Type B pancreatic cell (in vitro differentiated cells): ENCODE data around the gene SCNN1G. TPM values are rescaled to one million over a fixed set of nuclear protein-coding genes. Genes with fewer than 3 reads are reported as not detected.

Experiments used
- DNase-seq: peaks from one replicate; pipeline ENCODE4 v3.0.0; 2021; ENCODE audit warnings: mixed read lengths; ENCODE audit not compliant: unreplicated experiment; ENCODE audit errors: extremely low spot score
- H3K27ac Mint-ChIP-seq: 2 replicates; pipeline ENCODE4 v1.8.0; 2021; ENCODE audit warnings: mild to moderate bottlenecking, mixed read lengths
- H3K27me3 Mint-ChIP-seq: 2 replicates; pipeline ENCODE4 v1.8.0; 2021; ENCODE audit warnings: mixed read lengths
- H3K36me3 Mint-ChIP-seq: 2 replicates; pipeline ENCODE4 v1.8.0; 2021; ENCODE audit warnings: mixed read lengths
- H3K4me1 Mint-ChIP-seq: one replicate; pipeline ENCODE4 v1.8.0; 2021; ENCODE audit warnings: mixed read lengths; ENCODE audit not compliant: unreplicated experiment
- H3K4me3 Mint-ChIP-seq: 2 replicates; pipeline ENCODE4 v1.8.0; 2021; ENCODE audit warnings: mild to moderate bottlenecking, mixed read lengths
- H3K9me3 Mint-ChIP-seq: 2 replicates; pipeline ENCODE4 v1.8.0; 2021; ENCODE audit warnings: mixed read lengths
- total RNA-seq: library from RNA; stranded (reverse); gene quantifications from 2 replicates; pipeline ENCODE4 v1.2.1, GENCODE V29; 2021; ENCODE audit warnings: low replicate concordance
- TF ChIP-seq, protein P1 (sequence below): fragments of 200-600 bp; sonication (generic); conservative IDR thresholded peaks from 2 replicates; pipeline ENCODE4 v1.5.0; 2021; ENCODE audit warnings: antibody characterized with exemption, mild to moderate bottlenecking

Gene SCNN1G
- total RNA-seq, 1 donor from 2014 or later: 1.3 TPM

DNA sequence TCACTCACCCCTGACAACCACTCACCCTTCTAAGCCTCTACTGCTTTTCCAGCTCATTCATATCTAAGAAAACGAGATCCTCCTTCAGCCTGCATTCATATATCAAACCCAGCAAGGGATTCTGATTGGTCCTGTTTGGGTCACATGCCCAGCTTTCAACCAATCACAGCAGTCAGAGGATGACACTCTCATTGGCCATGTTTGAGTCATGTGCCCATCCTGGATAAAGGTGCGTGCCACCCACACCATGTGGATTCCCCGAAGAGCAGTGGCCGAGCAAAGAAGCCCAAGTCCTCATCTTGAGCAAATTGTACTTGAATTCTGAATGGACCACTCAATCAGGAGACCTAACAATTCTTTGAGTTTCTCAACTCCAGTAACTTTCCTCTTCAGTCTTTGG is 45.0 kb downstream of the SCNN1G start:
- no peak for DNase-seq
- Mint-ChIP-seq H3K27ac (no peak overlapping the region), H3K27me3 (peaks cover 23% of the 10 kb centered on the region), H3K9me3 (no peaks in the 10 kb centered on the region), H3K36me3 (no peaks in the 10 kb centered on the region), H3K4me1 (no peaks in the 10 kb centered on the region), H3K4me3 (no peak overlapping the region)
- TF ChIP-seq, protein P1, sequence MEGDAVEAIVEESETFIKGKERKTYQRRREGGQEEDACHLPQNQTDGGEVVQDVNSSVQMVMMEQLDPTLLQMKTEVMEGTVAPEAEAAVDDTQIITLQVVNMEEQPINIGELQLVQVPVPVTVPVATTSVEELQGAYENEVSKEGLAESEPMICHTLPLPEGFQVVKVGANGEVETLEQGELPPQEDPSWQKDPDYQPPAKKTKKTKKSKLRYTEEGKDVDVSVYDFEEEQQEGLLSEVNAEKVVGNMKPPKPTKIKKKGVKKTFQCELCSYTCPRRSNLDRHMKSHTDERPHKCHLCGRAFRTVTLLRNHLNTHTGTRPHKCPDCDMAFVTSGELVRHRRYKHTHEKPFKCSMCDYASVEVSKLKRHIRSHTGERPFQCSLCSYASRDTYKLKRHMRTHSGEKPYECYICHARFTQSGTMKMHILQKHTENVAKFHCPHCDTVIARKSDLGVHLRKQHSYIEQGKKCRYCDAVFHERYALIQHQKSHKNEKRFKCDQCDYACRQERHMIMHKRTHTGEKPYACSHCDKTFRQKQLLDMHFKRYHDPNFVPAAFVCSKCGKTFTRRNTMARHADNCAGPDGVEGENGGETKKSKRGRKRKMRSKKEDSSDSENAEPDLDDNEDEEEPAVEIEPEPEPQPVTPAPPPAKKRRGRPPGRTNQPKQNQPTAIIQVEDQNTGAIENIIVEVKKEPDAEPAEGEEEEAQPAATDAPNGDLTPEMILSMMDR: no peak

DNA sequence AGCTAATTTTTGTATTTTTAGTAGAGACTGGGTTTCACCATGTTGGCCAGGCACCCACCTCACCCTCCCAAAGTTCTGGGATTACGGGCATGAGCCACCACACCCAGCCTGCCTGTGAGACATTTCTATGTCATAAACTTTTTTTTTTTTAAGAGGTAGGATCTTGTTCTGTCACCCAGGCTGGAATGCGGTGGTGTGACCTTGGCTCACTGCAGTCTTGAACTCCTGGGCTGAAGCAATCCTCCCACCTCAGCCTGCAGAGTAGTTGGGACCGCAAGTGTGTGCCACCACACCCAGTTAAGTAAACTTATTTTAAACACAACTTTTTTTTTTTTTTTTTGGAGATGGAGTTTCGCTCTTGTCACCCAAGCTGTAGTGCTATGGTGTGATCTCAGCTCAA is 47.2 kb downstream of the SCNN1G start:
- peaks cover 18% of the 10 kb centered on the region for H3K27me3 Mint-ChIP-seq
- DNase-seq: no peak
- H3K9me3 Mint-ChIP-seq: no peaks in the 10 kb centered on the region
- TF ChIP-seq, protein P1: no peak
- no peak overlapping the region for H3K4me3 Mint-ChIP-seq
- no peaks in the 10 kb centered on the region for H3K4me1 Mint-ChIP-seq
- H3K27ac Mint-ChIP-seq: no peak overlapping the region
- no peaks in the 10 kb centered on the region for H3K36me3 Mint-ChIP-seq

DNA sequence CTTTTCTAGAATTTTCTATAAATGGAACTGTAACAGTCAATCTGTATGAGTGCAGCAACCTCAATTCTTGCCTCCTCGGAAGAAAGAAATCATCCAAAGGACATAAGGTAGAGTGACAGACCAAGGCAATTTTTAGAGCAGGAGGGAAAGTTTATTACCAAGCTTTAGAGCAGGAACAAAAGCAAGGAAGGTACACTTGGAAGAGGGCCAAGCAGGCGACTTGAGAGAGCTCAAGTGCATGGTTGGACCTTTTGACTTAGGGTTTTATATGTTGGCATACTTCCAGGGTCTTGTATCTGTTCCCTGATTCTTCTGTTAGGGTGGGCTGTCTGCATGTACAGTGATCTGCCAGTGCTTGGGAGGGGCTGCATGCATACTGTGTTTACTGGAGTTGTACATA is 50.3 kb downstream of the SCNN1G start:
- Mint-ChIP-seq H3K9me3 (no peaks in the 10 kb centered on the region), H3K27ac (no peak overlapping the region), H3K4me3 (no peak overlapping the region), H3K36me3 (no peaks in the 10 kb centered on the region), H3K4me1 (no peaks in the 10 kb centered on the region), H3K27me3 (peaks cover 15% of the 10 kb centered on the region)
- TF ChIP-seq, protein P1: no peak
- no peak for DNase-seq

DNA sequence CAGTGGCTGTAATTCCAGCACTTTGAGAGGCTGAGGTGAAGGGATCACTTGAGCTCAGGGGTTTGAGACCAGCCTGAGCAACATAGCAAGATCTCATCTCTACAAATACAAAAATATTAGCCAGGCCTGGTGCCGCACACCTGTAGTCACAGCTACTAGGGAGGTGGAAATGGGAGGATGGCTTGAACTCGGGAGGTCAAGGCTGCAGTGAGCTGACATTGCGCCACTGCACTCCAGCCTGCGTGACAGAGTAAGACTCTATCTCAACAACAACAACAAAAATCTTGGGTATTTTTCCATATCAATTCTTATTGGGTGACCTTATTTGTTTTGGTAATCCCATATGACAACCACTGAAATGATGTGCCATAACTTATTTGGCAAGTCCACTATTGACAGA is 52.6 kb downstream of the SCNN1G start:
- H3K27me3 Mint-ChIP-seq: peaks cover 11% of the 10 kb centered on the region
- H3K4me3 Mint-ChIP-seq: no peak overlapping the region
- no peak for DNase-seq
- TF ChIP-seq, protein P1: no peak
- H3K4me1 Mint-ChIP-seq: no peaks in the 10 kb centered on the region
- no peak overlapping the region for H3K27ac Mint-ChIP-seq
- H3K36me3 Mint-ChIP-seq: no peaks in the 10 kb centered on the region
- no peaks in the 10 kb centered on the region for H3K9me3 Mint-ChIP-seq

DNA sequence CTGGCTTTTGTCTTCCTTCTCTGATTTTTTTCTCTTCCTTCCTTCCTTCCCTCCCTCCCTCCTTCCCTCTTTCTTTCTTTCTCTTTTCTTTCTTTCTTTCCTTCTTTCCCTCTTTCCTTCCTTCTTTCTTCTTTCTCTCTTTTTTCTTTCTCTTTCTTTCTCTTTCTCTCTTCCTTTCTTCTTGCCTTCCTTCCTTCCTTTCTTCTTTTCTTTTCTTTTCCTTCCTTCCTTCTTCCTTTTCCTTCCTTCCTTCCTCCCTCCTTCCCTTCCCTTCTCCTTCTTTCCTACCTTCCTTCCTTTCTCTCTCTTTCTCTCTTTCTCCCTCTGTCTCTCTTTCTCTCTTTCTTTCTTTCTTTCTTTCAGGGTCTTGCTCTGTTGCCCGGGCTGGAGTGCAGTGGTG is 54.4 kb downstream of the SCNN1G start:
- Mint-ChIP-seq H3K4me1 (no peaks in the 10 kb centered on the region), H3K9me3 (no peaks in the 10 kb centered on the region), H3K36me3 (no peaks in the 10 kb centered on the region), H3K27ac (no peak overlapping the region), H3K27me3 (peaks cover 11% of the 10 kb centered on the region), H3K4me3 (no peak overlapping the region)
- TF ChIP-seq, protein P1: no peak
- DNase-seq: no peak

DNA sequence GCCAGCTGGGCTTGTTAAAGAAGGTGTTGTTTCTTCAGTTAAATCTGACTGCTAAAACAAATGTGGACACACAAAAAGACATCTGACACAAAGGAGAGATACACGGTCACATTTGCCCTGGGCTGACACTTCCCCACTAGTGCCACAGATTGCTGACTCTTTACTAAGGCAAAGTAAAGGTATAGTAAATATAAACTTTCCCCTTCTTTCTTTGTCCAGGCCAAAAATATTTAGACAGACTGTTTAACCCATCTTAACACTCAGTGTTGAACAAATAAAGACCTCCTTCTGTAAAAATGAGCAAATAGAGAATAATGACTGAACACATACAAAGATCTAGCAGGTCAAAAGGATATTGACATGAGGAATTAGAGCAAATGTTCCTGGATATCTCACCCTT is 58.4 kb downstream of the SCNN1G start:
- Mint-ChIP-seq H3K4me3 (no peak overlapping the region), H3K4me1 (no peaks in the 10 kb centered on the region), H3K9me3 (no peaks in the 10 kb centered on the region), H3K27ac (no peak overlapping the region), H3K27me3 (peaks cover 4% of the 10 kb centered on the region), H3K36me3 (no peaks in the 10 kb centered on the region)
- TF ChIP-seq, protein P1: no peak
- DNase-seq: no peak
